ENCODE measurements around the gene NTSR1. TPM values are rescaled to one million over a fixed set of nuclear protein-coding genes. Genes with fewer than 3 reads are reported as not detected.

The NTSR1 gene
- total and polyA plus RNA-seq, 2 of the 8 experiments (the other 6 are each of a cell fraction or from before 2014, with no cell fraction given): 0.53 to 0.89 TPM

DNA sequence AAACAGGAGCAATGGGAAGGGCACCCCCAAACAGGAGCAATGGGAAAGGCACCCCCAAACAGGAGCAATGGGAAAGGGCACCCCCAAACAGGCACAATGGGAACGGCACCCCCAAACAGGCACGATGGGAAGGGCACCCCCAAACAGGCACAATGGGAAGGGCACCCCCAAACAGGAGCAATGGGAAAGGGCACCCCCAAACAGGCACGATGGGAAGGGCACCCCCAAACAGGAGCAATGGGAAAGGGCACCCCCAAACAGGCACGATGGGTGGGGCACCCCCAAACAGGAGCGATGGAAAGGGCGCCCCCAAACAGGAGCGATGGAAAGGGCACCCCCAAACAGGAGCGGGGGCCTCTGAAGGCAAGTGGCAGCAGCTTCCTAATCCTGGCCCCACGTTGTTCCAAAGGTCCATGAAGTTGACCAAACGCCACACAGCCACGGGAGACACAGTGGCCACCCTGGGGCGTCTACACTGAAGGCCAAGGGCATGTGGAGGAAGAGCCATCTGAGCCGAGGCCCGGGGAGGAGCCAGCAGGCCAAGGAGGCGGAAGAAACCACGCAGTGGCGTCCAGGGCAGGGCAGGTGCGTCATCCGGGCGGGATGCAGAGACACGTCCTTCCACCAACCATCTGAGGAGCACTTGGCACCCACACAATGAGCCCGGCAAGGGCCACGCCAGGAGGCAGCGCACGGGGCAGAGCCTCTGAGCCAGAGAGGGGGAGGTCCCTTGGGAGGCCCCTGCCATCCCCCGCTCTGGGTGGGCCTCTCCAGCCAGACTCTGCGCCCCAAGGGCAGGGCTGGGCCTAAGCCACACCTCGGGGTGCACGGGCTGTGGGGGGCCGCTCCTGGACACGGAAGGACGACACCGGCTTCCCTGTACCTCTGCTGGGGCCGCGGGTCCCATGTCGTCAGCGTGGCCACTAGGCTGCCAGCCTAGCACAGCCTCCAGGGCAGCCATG is 21.5 kb upstream of the NTSR1 start:
- Histone ChIP-seq H2AK5ac (ENCODE audit: low read depth, low read length) (no peak overlapping the region), H3K56ac (replicated peaks; ENCODE audit: insufficient read length, low read depth, low read length) (no peak overlapping the region), H2AFZ (ENCODE audit: low read length) (no peak overlapping the region), H4K91ac (replicated peaks; ENCODE audit: insufficient read length, low read length) (no peak overlapping the region), H2BK20ac (ENCODE audit: low read length) (no peak overlapping the region), H3K4me1 (replicated peaks in 1 of 4; ENCODE audit: control insufficient read depth in 3 of 4, insufficient read depth in 4 of 4, low read length in 3 of 4) (peaks cover 0 to 3% (median 0%) of the 10 kb centered on the region in 4 experiments; a peak in 2 of 7 replicates), H3K4me3 (ENCODE audit: extremely low read depth in 1 of 4, insufficient read depth in 2 of 4, low read depth in 3 of 4, low read length in 4 of 4) (no peak overlapping the region), H3K27me3 (replicated peaks in 1 of 4; ENCODE audit: control insufficient read depth in 3 of 4, extremely low read depth in 1 of 4, insufficient read depth in 3 of 4, low read length in 3 of 4) (no peaks in the 10 kb centered on the region; a peak in 1 of 7 replicates), H3K27ac (ENCODE audit: low read depth, low read length) (no peak overlapping the region), H2BK12ac (ENCODE audit: low read depth, low read length) (no peak overlapping the region), H3K23ac (ENCODE audit: insufficient read length) (no peak overlapping the region), H3K36me3 (ENCODE audit: control insufficient read depth in 2 of 4, insufficient read depth in 4 of 4, low read length in 3 of 4) (no peaks in the 10 kb centered on the region), H4K20me1 (replicated peaks in 1 of 2; ENCODE audit: control insufficient read depth in 1 of 2, insufficient read depth in 2 of 2, low read length in 2 of 2) (peaks cover 0 to 1% of the 10 kb centered on the region in 2 experiments), H3K9ac (replicated peaks in 1 of 4; ENCODE audit: extremely low read depth in 1 of 4, low read depth in 3 of 4, low read length in 3 of 4) (no peak overlapping the region), H2BK15ac (ENCODE audit: low read length) (no peak overlapping the region), H3K14ac (ENCODE audit: insufficient read length) (no peak overlapping the region), H2BK120ac (replicated peaks; ENCODE audit: low read depth, low read length) (no peak overlapping the region), H3K9me3 (ENCODE audit: insufficient read depth in 2 of 2, low read depth in 1 of 2, low read length in 1 of 2) (no peaks in the 10 kb centered on the region), H4K8ac (ENCODE audit: extremely low read depth, insufficient read depth, low read length) (peak overlapping the region; percentile 79), H3K18ac (ENCODE audit: extremely low read depth, low read length) (no peak overlapping the region), H3K79me1 (ENCODE audit: low read depth, low read length) (no peaks in the 10 kb centered on the region), H4K5ac (ENCODE audit: insufficient read length, low read depth, low read length) (no peak overlapping the region), H3K4ac (replicated peaks; ENCODE audit: insufficient read length, low read depth, low read length) (no peak overlapping the region), H3K23me2 (ENCODE audit: low read depth, low read length) (no peaks in the 10 kb centered on the region), H3K79me2 (ENCODE audit: control insufficient read depth in 1 of 2, insufficient read depth in 2 of 2, low read length in 2 of 2) (no peaks in the 10 kb centered on the region), H2BK5ac (ENCODE audit: low read depth, low read length) (no peak overlapping the region), H3K4me2 (ENCODE audit: insufficient read depth in 1 of 2, low read depth in 2 of 2, low read length in 2 of 2) (no peak overlapping the region)
- ChIA-PET CTCF (ENCODE audit: partially characterized antibody) (interaction anchor here (1.3 to 4.6 kb wide), 9 partner anchors 8 to 122 kb away, joined by 3 to 34 read pairs (median 7); partner anchors contain the start of gene NTSR1), POLR2A (ENCODE audit: partially characterized antibody) (no interaction called here)
- no peak for FAIRE-seq
- WGBS, 2 experiments (ENCODE audit: extremely low coverage in 1 of 2, insufficient coverage in 1 of 2, insufficient read length in 1 of 2, insufficient replicate concordance in 2 of 2, low coverage in 1 of 2, low lambda C conversion rate in 2 of 2, missing lambda C conversion rate in 1 of 2): 88% methylated on average over 30 of the region's 37 CpGs; no CpG with 5 or more reads in 1 of the 2 experiments
- DNase-seq (ENCODE audit: low read depth in 1 of 2, low spot score in 2 of 2): no peak
- TF ChIP-seq BCL11A (IDR thresholded peaks at IDR 0.05; ENCODE audit: low read depth in 2 of 2, low read length in 2 of 2) (no peak), CTBP2 (IDR thresholded peaks at IDR 0.05; ENCODE audit: borderline replicate concordance, insufficient read depth, insufficient read length, low read length) (no peak), E2F6 (IDR thresholded peaks at IDR 0.05) (no peak), CEBPB (IDR thresholded peaks at IDR 0.05; ENCODE audit: low read depth, low read length) (no peak), RXRA (IDR thresholded peaks at IDR 0.05; ENCODE audit: insufficient read depth, low read depth, low read length) (no peak)
